WI38 (cell line): Measurements from ENCODE around the gene KRT86.

Experiments
- H3K4me3 ChIP-seq: 2 replicates; pipeline ENCODE4 v1.5.1; 2011; ENCODE audit warnings: low read depth, mild to moderate bottlenecking, control low read depth, low read length
- TF ChIP-seq, protein P1 (sequence below): IDR thresholded peaks from 2 replicates; pipeline ENCODE4 v1.5.1; 2012; ENCODE audit warnings: low read depth, mild to moderate bottlenecking, control low read depth, low read length

Gene KRT86

DNA sequence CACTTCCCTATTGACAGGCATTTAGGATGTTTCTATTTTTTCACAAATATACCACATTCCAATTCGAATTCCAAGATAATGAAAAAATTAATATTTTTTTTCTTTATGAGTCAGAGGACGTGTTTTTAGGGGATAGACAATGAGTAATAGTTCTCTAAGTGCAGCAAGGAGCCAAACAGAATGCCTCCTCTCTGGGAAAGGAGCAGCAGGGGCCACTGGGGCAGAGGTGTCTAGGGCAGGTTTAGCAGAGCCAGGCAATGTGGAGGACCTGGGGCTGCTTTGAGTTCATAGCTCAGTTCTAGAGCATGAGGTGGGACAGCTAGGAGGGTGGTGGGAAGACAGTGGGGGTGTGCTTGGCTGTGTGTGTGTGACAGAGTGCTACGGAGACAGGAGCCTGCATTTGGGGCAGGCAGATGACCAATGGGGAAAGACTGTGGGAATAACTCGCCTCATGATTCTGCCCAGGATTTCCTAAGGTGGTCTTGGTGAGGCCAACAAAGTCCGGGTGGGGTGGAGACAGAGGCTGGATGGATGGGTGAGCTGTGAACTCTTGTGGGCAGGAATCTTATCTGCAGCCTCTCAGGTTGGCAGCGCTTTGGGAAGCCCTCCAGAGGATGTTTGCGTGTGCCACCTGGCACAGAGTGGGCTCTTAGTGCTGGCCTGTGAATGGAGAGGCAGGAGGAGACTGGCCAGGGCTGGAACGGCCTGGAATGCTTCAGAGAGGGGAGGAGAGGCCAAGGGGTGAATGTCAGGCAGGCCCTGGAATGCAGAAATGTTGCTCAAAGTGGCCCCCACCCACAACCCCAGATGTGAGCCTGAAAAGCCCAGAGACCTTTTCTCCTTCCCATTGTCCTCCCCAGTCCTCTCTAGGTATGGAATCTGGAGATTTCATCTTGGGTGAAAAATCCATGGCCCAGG lies 43.8 kb upstream of the KRT86 start:
- H3K4me3 ChIP-seq = no peak overlapping the region
- TF ChIP-seq, protein P1, sequence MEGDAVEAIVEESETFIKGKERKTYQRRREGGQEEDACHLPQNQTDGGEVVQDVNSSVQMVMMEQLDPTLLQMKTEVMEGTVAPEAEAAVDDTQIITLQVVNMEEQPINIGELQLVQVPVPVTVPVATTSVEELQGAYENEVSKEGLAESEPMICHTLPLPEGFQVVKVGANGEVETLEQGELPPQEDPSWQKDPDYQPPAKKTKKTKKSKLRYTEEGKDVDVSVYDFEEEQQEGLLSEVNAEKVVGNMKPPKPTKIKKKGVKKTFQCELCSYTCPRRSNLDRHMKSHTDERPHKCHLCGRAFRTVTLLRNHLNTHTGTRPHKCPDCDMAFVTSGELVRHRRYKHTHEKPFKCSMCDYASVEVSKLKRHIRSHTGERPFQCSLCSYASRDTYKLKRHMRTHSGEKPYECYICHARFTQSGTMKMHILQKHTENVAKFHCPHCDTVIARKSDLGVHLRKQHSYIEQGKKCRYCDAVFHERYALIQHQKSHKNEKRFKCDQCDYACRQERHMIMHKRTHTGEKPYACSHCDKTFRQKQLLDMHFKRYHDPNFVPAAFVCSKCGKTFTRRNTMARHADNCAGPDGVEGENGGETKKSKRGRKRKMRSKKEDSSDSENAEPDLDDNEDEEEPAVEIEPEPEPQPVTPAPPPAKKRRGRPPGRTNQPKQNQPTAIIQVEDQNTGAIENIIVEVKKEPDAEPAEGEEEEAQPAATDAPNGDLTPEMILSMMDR = no peak

DNA sequence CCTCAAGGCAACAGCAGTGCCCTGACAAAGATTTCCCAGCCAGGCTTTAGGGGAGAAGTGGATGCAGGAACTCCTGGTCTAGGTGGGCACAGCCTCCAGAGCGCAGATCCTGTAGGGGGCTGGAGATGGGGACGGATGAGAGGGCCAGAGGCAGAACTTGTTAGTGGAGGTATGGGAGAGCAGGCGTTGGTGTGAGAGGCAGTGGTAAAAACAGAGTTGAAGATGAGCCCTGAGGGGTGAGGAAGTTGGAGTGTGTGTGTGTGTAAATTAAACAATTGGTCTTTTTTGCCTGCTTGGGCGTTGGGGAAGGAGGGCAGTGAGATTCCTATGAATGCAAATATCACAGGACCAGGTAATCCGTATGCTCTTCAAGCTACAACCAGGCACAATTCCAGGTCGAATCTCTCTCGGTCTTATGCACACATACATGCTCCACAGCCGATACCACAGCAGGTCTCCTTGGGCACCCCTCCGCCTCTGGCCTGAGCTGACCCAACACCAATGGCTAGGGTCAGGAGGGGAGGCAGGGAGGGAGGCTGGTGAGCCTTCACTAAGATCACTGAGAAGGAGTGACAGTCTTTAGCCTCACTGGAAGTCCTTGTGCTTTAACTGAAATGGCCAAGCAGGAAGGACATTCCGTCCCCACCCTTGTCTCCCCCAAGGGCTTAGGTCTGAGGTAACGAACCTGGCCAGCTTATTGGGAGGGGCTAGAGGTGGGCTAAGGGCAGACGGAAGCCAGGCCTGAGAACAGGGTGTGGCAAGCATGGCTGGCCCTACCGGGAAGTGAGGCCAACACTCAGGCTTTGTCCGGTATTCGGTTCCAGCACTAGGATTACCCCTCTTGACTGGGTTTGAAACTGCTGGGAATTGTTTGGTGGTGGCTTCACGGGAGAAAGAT lies 42.9 kb upstream of the KRT86 start:
- TF ChIP-seq, protein P1 = no peak
- no peak overlapping the region for H3K4me3 ChIP-seq

DNA sequence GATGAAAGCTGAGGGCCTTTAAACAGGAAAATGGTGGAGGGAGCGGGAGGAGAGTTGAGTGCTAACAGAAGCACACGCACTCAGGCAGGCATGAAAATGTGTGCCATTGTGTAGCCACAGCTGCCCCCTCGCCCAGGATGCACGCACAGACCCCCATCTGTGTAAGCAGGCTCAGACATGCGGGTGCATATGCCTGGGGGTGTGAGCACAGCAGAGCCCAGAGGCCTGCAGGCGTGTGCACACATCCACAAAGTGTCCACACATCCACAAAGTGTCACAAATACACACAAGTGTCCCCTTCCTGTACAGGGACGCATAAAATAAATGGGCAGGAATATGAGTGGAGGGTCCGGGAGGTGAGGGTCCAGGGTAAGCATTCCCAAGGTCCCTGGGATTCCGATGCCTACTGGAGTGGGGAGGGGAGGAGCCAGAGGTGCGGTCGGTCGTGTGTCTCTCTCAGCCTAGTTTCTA lies 42.2 kb upstream of the KRT86 start:
- no peak overlapping the region for H3K4me3 ChIP-seq
- TF ChIP-seq, protein P1 = no peak

DNA sequence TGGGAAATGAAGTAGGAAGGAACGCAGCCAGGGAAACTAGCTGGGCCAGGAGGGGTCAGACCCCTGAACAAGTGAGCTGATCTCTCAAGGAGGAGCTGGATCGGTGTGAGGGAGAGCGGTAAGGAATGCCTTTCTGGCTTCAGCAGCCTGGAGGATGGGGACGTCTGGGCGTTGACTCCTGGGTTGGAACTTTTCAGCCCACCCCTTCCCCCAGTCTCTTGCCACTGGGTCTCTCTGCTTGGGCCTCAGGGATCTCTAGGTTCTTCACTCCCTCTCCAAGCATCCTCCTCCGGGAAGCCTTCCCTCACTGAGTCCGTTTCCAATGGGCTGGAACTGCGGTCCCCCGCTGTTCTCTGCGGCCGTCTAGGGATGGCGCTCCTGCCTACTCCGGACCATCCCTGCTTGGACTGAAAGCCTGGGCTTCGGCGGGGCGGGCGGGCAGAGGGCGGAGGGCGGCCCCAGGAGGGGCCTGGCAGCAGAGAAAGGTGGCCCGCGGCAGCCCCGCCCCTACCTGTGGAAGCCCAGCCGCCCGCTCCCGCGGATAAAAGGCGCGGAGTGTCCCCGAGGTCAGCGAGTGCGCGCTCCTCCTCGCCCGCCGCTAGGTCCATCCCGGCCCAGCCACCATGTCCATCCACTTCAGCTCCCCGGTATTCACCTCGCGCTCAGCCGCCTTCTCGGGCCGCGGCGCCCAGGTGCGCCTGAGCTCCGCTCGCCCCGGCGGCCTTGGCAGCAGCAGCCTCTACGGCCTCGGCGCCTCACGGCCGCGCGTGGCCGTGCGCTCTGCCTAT lies 41.6 kb upstream of the KRT86 start, which contains the start of gene KRT7:
Gene KRT7 (plus strand): TSS at position 570 of the 788 bp plus-strand sequence. CDS start 54 bp downstream, at position 624.
- no peak within 1 kb of the TSS for H3K4me3 ChIP-seq
- TF ChIP-seq, protein P1 = no peak

DNA sequence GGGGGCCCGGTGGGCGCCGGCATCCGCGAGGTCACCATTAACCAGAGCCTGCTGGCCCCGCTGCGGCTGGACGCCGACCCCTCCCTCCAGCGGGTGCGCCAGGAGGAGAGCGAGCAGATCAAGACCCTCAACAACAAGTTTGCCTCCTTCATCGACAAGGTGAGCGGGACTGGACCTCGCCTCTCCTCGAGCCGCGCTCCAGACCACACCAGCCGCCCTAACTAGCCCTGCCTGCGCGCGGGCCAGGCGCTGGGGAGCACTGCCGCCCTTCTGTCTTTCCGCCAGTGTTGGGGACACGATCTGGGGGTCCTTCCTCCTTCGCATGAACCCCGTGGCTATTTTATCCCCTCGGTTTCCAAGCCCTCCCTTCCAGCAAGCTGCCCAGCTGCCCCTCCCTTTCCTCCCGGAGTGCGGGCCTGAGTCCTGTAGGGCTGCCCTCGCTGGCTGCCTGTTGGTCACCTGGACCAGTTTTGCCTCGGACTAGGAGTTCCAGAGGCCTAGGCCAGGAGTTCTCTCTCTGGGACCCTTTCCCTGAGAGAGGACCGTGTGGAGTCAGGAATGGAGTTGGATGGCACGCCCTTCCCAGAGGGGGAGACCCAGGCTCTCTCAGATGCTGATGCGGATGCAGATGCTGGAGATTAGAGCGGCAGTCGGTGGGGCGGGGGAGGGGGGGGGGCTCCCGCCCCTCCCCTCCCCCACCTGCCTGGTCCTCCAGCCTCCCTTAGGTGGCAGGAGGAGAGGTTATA lies 40.8 kb upstream of the KRT86 start:
- no peak overlapping the region for H3K4me3 ChIP-seq

More for the DNA sequence above, 40.8 kb upstream of the KRT86 start:
- TF ChIP-seq, protein P1 = no peak
